Coronary artery (tissue), 2 donors: ENCODE measurements around the gene SLC22A15.

Experiments
- DNase-seq: peaks from one replicate; pipeline ENCODE4 v3.0.0-alpha.2; 2017; ENCODE audit warnings: low spot score
- H3K27ac ChIP-seq, 2 donors: fragments of 200-600 bp; sonication (generic); one replicate each; pipeline ENCODE4 v1.5.1; 2016 to 2019
- H3K4me3 ChIP-seq: fragments of 200-600 bp; sonication (generic); 2 replicates; pipeline ENCODE4 v1.5.1; 2016; ENCODE audit warnings: mild to moderate bottlenecking, moderate library complexity
- TF ChIP-seq, protein P1 (sequence below): fragments of 200-600 bp; sonication (generic); IDR thresholded peaks from one replicate; pipeline ENCODE4 v1.5.1; 2019; ENCODE audit warnings: antibody characterized with exemption

The SLC22A15 gene

GRCh38 chr1:116099919-116100318 is 123.6 kb downstream of the SLC22A15 start:
- no peak for DNase-seq
- H3K4me3 ChIP-seq: no peak overlapping the region
- no peak overlapping the region for H3K27ac ChIP-seq
- TF ChIP-seq, protein P1, sequence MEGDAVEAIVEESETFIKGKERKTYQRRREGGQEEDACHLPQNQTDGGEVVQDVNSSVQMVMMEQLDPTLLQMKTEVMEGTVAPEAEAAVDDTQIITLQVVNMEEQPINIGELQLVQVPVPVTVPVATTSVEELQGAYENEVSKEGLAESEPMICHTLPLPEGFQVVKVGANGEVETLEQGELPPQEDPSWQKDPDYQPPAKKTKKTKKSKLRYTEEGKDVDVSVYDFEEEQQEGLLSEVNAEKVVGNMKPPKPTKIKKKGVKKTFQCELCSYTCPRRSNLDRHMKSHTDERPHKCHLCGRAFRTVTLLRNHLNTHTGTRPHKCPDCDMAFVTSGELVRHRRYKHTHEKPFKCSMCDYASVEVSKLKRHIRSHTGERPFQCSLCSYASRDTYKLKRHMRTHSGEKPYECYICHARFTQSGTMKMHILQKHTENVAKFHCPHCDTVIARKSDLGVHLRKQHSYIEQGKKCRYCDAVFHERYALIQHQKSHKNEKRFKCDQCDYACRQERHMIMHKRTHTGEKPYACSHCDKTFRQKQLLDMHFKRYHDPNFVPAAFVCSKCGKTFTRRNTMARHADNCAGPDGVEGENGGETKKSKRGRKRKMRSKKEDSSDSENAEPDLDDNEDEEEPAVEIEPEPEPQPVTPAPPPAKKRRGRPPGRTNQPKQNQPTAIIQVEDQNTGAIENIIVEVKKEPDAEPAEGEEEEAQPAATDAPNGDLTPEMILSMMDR: no peak

DNA sequence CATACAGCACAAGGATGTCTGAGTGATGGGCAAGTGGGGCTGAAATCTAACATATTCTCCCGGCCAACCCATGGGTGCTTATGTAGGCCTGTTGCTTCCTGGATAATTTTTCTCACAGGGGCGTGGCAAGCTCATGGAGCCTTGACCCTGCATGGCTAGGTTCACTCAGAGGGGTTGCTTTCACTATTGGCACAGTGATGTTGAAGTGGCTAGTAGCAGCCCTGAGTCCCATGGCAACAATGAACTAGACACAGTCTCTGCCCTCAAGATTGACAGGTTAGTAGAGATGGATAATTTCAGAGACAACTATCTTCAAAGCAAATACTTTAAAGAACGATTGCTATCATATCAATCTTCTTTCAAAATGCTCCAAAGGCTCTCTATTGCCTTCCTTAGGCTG is 128.4 kb downstream of the SLC22A15 start:
- TF ChIP-seq, protein P1: no peak
- H3K4me3 ChIP-seq: no peak overlapping the region
- H3K27ac ChIP-seq: no peak overlapping the region
- no peak for DNase-seq

GRCh38 chr1:116105996-116106395 is 129.7 kb downstream of the SLC22A15 start:
- TF ChIP-seq, protein P1: no peak
- H3K4me3 ChIP-seq: no peak overlapping the region
- DNase-seq: no peak

GRCh38 chr1:116106646-116107045 is 130.3 kb downstream of the SLC22A15 start:
- no peak for DNase-seq
- Histone ChIP-seq H3K27ac (no peak overlapping the region), H3K4me3 (no peak overlapping the region)
- TF ChIP-seq, protein P1: no peak

More at GRCh38 chr1:116105996-116106395, 129.7 kb downstream of the SLC22A15 start:
- no peak overlapping the region for H3K27ac ChIP-seq

- TF ChIP-seq, protein P1: no peak
- no peak overlapping the region for H3K27ac ChIP-seq
- no peak overlapping the region for H3K4me3 ChIP-seq
- no peak for DNase-seq
Observed at GRCh38 chr1:116107371-116107770, 131.1 kb downstream of the SLC22A15 start.

GRCh38 chr1:116110567-116111523 is 134.5 kb downstream of the SLC22A15 start, which contains the start of gene MAB21L3:
Gene MAB21L3, plus strand, starts transcription at chr1:116111399. Its CDS starts 1,217 bp downstream, at chr1:116112616.
- no peak within 1 kb of the TSS for H3K4me3 ChIP-seq
- TF ChIP-seq, protein P1: no peak
- no peak within 1 kb of the TSS for H3K27ac ChIP-seq
- no peak for DNase-seq
